ENCODE results near the gene CRYL1.

The CRYL1 gene

DNA sequence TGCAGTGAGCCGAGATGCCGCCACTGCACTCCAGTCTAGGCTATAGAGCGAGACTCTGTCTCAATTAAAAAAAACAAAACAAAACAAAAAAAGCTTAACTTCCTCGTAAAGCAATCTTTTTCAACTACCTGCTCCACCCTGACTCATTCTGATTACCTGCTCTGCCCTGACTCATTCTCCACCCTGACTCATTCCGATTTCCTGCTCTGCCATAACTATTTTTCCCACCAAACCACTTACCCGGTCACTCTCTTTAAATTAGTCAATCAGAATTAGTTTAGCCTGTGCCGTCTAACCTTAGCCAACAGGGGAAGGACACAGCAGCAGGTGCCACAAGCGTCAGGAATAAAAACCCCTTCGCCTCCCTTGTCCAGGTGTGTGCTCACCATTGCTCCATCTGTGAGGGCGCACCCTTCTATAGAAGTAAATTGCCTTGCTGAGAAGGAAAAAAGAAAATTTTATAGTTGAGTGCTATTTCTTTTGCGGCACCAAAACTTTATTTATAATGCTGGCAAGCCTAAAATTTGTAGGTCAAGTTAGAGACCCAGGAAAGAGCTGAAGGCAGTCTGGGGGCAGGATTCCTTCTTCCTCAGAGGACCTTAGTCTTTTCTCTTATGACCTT is 39.6 kb upstream of the CRYL1 start:
- DNase-seq (ENCODE audit: insufficient read length, low spot score), result no peak
- FAIRE-seq, result no peak
- no peak for TF ChIP-seq TAF1 (IDR thresholded peaks at IDR 0.05; ENCODE audit: low read depth, low read length)
- no peak for TF ChIP-seq POU2F2 (IDR thresholded peaks at IDR 0.05; ENCODE audit: low read depth, low read length)
- TF ChIP-seq POLR2AphosphoS5 (IDR thresholded peaks at IDR 0.05; ENCODE audit: low read depth, low read length), result no peak
- no peak for TF ChIP-seq SPI1 (IDR thresholded peaks at IDR 0.05; ENCODE audit: low read depth, low read length)
- no peak for TF ChIP-seq PAX5 (IDR thresholded peaks at IDR 0.05; ENCODE audit: insufficient read depth, low read length, severe bottlenecking)
- TF ChIP-seq POLR2A (IDR thresholded peaks at IDR 0.05; ENCODE audit: low read depth, low read length), result no peak

DNA sequence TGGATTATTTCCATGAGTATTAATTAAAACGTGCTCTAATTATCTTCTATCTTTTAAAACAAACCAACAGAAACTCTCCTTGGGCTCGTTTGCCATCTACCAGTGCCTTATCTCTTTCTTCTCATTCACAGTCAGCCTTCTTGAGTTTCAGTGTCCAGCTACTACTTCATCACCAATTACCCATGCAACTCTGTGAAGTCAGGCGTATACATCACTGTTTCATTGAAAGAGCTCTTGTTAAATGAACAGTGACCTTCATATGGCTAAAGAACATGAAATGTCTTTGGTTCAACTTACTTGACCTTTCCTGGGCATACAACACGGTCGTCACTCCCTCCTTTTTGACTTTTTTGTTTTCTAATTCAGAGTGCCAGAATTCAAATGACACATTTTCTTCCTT is 36.1 kb upstream of the CRYL1 start:
- DNase-seq (ENCODE audit: insufficient read length, low spot score) (no peak), FAIRE-seq (no peak)
- TF ChIP-seq POU2F2 (IDR thresholded peaks at IDR 0.05; ENCODE audit: low read depth, low read length) (no peak), TAF1 (IDR thresholded peaks at IDR 0.05; ENCODE audit: low read depth, low read length) (no peak), PAX5 (IDR thresholded peaks at IDR 0.05; ENCODE audit: insufficient read depth, low read length, severe bottlenecking) (no peak), POLR2AphosphoS5 (IDR thresholded peaks at IDR 0.05; ENCODE audit: low read depth, low read length) (no peak), POLR2A (IDR thresholded peaks at IDR 0.05; ENCODE audit: low read depth, low read length) (no peak), SPI1 (IDR thresholded peaks at IDR 0.05; ENCODE audit: low read depth, low read length) (no peak)

DNA sequence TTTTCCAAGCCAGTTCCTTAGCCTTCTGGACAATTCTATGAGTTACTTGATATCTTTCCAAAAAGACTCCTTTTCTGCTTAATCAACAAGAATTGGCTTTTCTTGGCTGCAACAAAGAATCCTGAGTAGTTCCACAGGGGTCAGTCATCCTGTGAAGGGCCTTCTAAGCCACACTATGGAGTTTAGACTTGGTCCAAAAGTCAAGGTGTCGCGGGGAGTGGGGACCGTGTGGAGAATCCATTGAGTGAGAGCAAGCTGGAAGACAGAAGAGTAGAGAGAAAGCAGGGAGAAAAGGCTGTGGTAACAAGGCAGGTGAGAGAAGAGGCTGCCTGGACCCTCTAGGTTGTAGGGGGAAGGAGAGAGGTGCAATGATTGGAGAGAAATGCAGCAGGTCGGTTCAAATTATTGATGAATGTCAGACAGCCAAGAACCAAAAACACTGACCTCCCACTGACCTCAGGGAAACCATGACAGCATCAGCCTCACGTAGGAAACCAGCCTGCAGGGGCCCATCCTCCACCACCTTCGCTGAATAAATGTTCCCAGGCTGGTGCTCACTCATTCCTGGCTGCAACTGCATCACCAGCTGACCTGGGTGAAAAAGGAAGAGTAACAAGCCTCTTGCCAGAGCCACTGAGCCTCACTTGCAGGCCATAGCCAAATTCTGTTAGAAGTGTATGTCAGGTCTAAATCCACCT is 34.2 kb upstream of the CRYL1 start:
- TF ChIP-seq SPI1 (IDR thresholded peaks at IDR 0.05; ENCODE audit: low read depth, low read length), result no peak
- TF ChIP-seq PAX5 (IDR thresholded peaks at IDR 0.05; ENCODE audit: insufficient read depth, low read length, severe bottlenecking), result no peak

GRCh38 chr13:20558982-20559381 is 33.3 kb upstream of the CRYL1 start:
- FAIRE-seq, result no peak
- TF ChIP-seq TAF1 (IDR thresholded peaks at IDR 0.05; ENCODE audit: low read depth, low read length) (no peak), SPI1 (IDR thresholded peaks at IDR 0.05; ENCODE audit: low read depth, low read length) (no peak), POLR2A (IDR thresholded peaks at IDR 0.05; ENCODE audit: low read depth, low read length) (no peak), POU2F2 (IDR thresholded peaks at IDR 0.05; ENCODE audit: low read depth, low read length) (no peak), POLR2AphosphoS5 (IDR thresholded peaks at IDR 0.05; ENCODE audit: low read depth, low read length) (no peak), PAX5 (IDR thresholded peaks at IDR 0.05; ENCODE audit: insufficient read depth, low read length, severe bottlenecking) (no peak)
- DNase-seq (ENCODE audit: insufficient read length, low spot score), result no peak

More for the DNA sequence above, 34.2 kb upstream of the CRYL1 start:
- DNase-seq (ENCODE audit: insufficient read length, low spot score), result no peak
- FAIRE-seq, result no peak

DNA sequence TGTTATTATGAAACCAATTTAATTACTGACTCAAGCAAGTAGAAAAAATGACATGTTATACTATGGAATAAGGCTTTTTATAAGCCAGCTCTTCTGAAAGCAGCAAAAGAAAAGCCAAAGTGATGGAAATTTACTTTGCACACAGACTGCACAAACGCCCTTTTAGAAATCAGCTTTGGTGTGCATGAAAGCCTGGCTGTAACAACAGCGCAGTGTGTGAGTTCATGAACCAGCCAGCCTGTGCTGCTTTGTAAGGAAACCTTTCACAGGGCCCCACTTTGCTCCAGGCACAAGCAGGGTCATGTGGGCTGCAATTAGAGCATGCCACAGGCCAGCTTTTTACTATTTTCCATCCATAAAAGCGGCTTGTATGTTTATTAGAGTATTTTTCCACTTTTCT is 27.7 kb upstream of the CRYL1 start:
- no peak for DNase-seq (ENCODE audit: insufficient read length, low spot score)

DNA sequence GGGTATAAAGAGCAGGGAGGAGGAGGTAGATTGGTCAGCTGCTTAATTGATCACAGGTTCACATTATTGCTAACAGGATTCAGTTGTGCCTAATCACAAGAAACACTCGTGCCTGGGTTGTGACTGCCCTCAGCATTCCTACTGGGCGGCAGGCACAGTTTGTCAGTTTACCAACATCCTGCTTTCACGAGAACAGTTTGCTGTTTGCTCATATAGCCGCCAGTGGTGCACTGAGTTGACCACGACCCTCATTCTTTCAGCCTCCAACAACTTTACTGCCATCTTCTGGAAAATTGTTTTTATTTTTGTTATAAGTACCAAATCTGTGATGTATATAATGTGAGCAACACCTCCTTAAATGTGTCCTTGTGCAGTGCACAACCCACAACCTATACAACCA is 25.1 kb upstream of the CRYL1 start:
- FAIRE-seq (peak; percentile 41), DNase-seq (ENCODE audit: insufficient read length, low spot score) (no peak)
- no peak for TF ChIP-seq POU2F2 (IDR thresholded peaks at IDR 0.05; ENCODE audit: low read depth, low read length)

More for the DNA sequence above, 27.7 kb upstream of the CRYL1 start:
- no peak for FAIRE-seq
- TF ChIP-seq POU2F2 (IDR thresholded peaks at IDR 0.05; ENCODE audit: low read depth, low read length), result no peak
- no peak for TF ChIP-seq SPI1 (IDR thresholded peaks at IDR 0.05; ENCODE audit: low read depth, low read length)
- no peak for TF ChIP-seq TAF1 (IDR thresholded peaks at IDR 0.05; ENCODE audit: low read depth, low read length)
- TF ChIP-seq PAX5 (IDR thresholded peaks at IDR 0.05; ENCODE audit: insufficient read depth, low read length, severe bottlenecking), result no peak
- no peak for TF ChIP-seq POLR2AphosphoS5 (IDR thresholded peaks at IDR 0.05; ENCODE audit: low read depth, low read length)
- TF ChIP-seq POLR2A (IDR thresholded peaks at IDR 0.05; ENCODE audit: low read depth, low read length), result no peak

GRCh38 chr13:20547479-20547908 is 21.8 kb upstream of the CRYL1 start:
- DNase-seq (ENCODE audit: insufficient read length, low spot score) (no peak), FAIRE-seq (no peak)
- TF ChIP-seq SPI1 (IDR thresholded peaks at IDR 0.05; ENCODE audit: low read depth, low read length) (no peak), POLR2AphosphoS5 (IDR thresholded peaks at IDR 0.05; ENCODE audit: low read depth, low read length) (no peak), POU2F2 (IDR thresholded peaks at IDR 0.05; ENCODE audit: low read depth, low read length) (no peak), PAX5 (IDR thresholded peaks at IDR 0.05; ENCODE audit: insufficient read depth, low read length, severe bottlenecking) (no peak), POLR2A (IDR thresholded peaks at IDR 0.05; ENCODE audit: low read depth, low read length) (no peak), TAF1 (IDR thresholded peaks at IDR 0.05; ENCODE audit: low read depth, low read length) (no peak)

GRCh38 chr13:20546556-20546955 is 20.9 kb upstream of the CRYL1 start:
- FAIRE-seq, result peak; percentile 61
- TF ChIP-seq SPI1 (IDR thresholded peaks at IDR 0.05; ENCODE audit: low read depth, low read length) (0 out of 2 replicates have a peak, but pooled peaks have one; percentile 25), PAX5 (IDR thresholded peaks at IDR 0.05; ENCODE audit: insufficient read depth, low read length, severe bottlenecking) (no peak), POLR2A (IDR thresholded peaks at IDR 0.05; ENCODE audit: low read depth, low read length) (no peak)
- no peak for DNase-seq (ENCODE audit: insufficient read length, low spot score)

- peak; percentile 60 for FAIRE-seq
These were observed 18.7 kb upstream of the CRYL1 start for GRCh38 chr13:20544201-20544923.

More at GRCh38 chr13:20544201-20544923, 18.7 kb upstream of the CRYL1 start:
- no peak for DNase-seq (ENCODE audit: insufficient read length, low spot score)
- peak; percentile 76 for TF ChIP-seq POLR2A (IDR thresholded peaks at IDR 0.05; ENCODE audit: low read depth, low read length)
- peak; percentile 91 for TF ChIP-seq SPI1 (IDR thresholded peaks at IDR 0.05; ENCODE audit: low read depth, low read length)
- peak; percentile 81 for TF ChIP-seq POLR2AphosphoS5 (IDR thresholded peaks at IDR 0.05; ENCODE audit: low read depth, low read length)
- TF ChIP-seq POU2F2 (IDR thresholded peaks at IDR 0.05; ENCODE audit: low read depth, low read length), result peak; percentile 96
- no peak for TF ChIP-seq TAF1 (IDR thresholded peaks at IDR 0.05; ENCODE audit: low read depth, low read length)
